ENCODE measurements around the gene MYO15B. TPM values are rescaled to one million over a fixed set of nuclear protein-coding genes. Genes with fewer than 3 reads are reported as not detected.
"Not testable (repeated sequence)": the region's sequence is repeated elsewhere in the genome, so short reads cannot be mapped to it uniquely, and the experiment has no call there.

The MYO15B gene
- total and polyA plus RNA-seq, 2 experiments from 2014 or later = 1.3 to 7.2 TPM

DNA sequence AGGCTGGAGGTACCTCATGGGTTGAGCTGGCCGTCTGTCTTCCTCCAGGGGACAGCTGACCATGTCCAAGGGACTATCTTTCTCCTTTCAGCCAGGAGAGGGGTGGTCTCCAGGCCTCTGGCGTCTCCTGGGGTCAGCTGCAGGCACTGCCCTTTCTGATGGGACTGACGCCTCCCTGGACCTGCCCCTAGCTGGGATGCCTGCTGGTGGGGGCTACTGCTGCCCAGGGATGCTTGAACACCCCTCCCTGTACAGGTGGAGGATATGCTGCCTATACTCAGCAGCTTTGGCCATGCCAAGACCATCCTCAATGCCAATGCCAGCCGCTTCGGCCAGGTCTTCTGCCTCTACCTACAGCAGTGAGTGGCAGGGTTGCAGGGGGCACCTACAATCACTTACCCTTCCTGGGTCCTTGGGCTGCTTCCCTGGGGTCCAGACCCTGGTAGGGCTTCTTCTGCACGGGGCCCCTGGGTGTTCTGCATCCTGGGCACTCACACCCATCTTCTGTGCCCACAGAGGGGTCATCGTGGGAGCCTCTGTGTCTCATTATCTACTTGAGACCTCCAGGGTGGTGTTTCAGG lies 4.2 kb downstream of the MYO15B start:
- in situ Hi-C loops (cut with MboI) = loop anchor here (10.0 kb wide), 1 partner anchor 63 kb away; no protein-coding TSS in a partner anchor
- H3K79me2 ChIP-seq (ENCODE audit: insufficient read depth) = no peaks in the 10 kb centered on the region
- H3K36me3 ChIP-seq (ENCODE audit: low read depth) = no peaks in the 10 kb centered on the region
- H3K9ac ChIP-seq = no peak overlapping the region
- H3K4me2 ChIP-seq (ENCODE audit: unreplicated experiment) = no peak overlapping the region
- TF ChIP-seq EZH2 (IDR thresholded peaks at IDR 0.05; ENCODE audit: insufficient read depth, poor library complexity, severe bottlenecking) (no peak), EZH2phosphoT487 (IDR thresholded peaks at IDR 0.05; ENCODE audit: insufficient read depth, low read depth) (no peak)
- H4K20me1 ChIP-seq (ENCODE audit: insufficient read depth) = no peaks in the 10 kb centered on the region
- H3F3A ChIP-seq (ENCODE audit: insufficient read depth) = no peaks in the 10 kb centered on the region
- H3K9me2 ChIP-seq (ENCODE audit: insufficient read depth) = no peaks in the 10 kb centered on the region
- peaks cover 12% of the 10 kb centered on the region; the same call in 1 of the 2 replicates for H3K27me3 ChIP-seq (replicated peaks; ENCODE audit: insufficient read depth)
- H3K9me3 ChIP-seq (ENCODE audit: low read depth) = no peaks in the 10 kb centered on the region
- H2AFZ ChIP-seq = no peak overlapping the region
- H3K27ac ChIP-seq = no peak overlapping the region
- no peaks in the 10 kb centered on the region for H3K4me1 ChIP-seq (ENCODE audit: insufficient read depth)
- 83 to 84% methylated on average over 5 to 7 of the region's 7 CpGs for WGBS, 2 experiments (ENCODE audit: low coverage in 1 of 2, low lambda C conversion rate in 2 of 2, missing lambda C conversion rate in 2 of 2)
- DNase-seq = no peak
- H3K4me3 ChIP-seq = no peak overlapping the region

DNA sequence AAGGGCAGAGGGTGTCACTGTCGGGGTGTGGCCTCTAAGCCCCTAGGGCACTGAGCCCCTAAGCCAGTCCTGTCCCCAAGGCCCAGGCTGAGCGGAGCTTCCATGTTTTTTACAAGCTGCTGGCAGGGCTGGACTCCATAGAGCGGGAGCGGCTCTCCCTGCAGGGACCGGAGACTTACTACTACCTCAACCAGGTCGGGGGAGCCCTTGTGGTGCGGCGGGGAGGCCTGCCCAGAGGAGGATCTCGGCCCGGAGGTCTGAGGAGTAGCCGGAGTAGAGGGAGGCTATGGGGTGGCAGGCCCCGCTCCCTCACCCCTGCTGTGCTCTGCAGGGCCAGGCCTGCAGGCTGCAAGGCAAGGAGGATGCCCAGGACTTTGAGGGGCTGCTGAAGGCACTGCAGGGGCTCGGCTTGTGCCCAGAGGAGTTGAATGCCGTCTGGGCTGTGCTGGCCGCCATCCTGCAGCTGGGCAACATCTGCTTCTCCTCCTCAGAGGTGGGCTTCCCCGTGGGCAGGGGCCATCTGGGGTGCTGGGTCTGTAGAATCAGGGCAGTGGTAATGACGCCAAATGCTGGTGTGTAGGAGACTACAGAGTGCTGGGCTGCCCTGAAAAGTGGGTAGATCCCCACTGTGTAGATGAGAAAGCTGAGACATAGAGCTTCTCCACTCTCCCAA lies 4.9 kb downstream of the MYO15B start:
- no peak overlapping the region for H3K9ac ChIP-seq
- H3K27ac ChIP-seq = no peak overlapping the region
- no peaks in the 10 kb centered on the region for H3K36me3 ChIP-seq (ENCODE audit: low read depth)
- H3K9me3 ChIP-seq (ENCODE audit: low read depth) = no peaks in the 10 kb centered on the region
- H3K27me3 ChIP-seq (replicated peaks; ENCODE audit: insufficient read depth) = peaks cover 5% of the 10 kb centered on the region; the same call in 1 of the 2 replicates
- in situ Hi-C loops (cut with MboI) = loop anchor here (10.0 kb wide), 1 partner anchor 62 kb away; no protein-coding TSS in a partner anchor
- no peak for TF ChIP-seq EZH2 (IDR thresholded peaks at IDR 0.05; ENCODE audit: insufficient read depth, poor library complexity, severe bottlenecking)
- no peak for TF ChIP-seq EZH2phosphoT487 (IDR thresholded peaks at IDR 0.05; ENCODE audit: insufficient read depth, low read depth)
- WGBS, 2 experiments (ENCODE audit: low coverage in 1 of 2, low lambda C conversion rate in 2 of 2, missing lambda C conversion rate in 2 of 2) = 83% methylated on average over 16 to 17 of the region's 17 CpGs
- H3K4me3 ChIP-seq = no peak overlapping the region
- H3K79me2 ChIP-seq (ENCODE audit: insufficient read depth) = no peaks in the 10 kb centered on the region
- no peaks in the 10 kb centered on the region for H3F3A ChIP-seq (ENCODE audit: insufficient read depth)
- no peak for DNase-seq
- no peaks in the 10 kb centered on the region for H3K4me1 ChIP-seq (ENCODE audit: insufficient read depth)
- no peak overlapping the region for H2AFZ ChIP-seq
- no peaks in the 10 kb centered on the region for H3K9me2 ChIP-seq (ENCODE audit: insufficient read depth)
- H3K4me2 ChIP-seq (ENCODE audit: unreplicated experiment) = no peak overlapping the region
- H4K20me1 ChIP-seq (ENCODE audit: insufficient read depth) = no peaks in the 10 kb centered on the region

DNA sequence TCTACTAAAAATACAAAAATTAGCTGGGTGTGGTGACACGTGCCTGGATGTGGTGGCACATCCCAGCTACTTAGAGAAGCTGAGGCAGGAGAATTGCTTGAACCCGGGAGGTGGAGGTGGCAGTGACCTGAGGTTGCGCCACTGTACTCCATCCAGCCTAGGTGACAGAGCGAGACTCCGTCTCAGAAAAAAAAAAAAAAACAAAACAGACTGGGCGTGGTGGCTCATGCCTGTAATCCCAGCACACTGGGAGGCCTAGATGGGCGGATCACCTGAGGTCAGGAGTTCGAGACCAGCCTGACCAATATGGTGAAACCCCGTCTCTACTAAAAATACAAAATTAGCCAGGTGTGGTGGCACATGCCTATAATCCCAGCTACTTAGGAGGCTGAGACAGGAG lies 5.8 kb downstream of the MYO15B start:
- H3K4me1 ChIP-seq (ENCODE audit: insufficient read depth); H3K9me2 ChIP-seq (ENCODE audit: insufficient read depth); H3K27ac ChIP-seq; H3K27me3 ChIP-seq (replicated peaks; ENCODE audit: insufficient read depth); H4K20me1 ChIP-seq (ENCODE audit: insufficient read depth); H3K4me2 ChIP-seq (ENCODE audit: unreplicated experiment); H3K79me2 ChIP-seq (ENCODE audit: insufficient read depth); DNase-seq; H3K9ac ChIP-seq; H2AFZ ChIP-seq; H3K4me3 ChIP-seq; H3K9me3 ChIP-seq (ENCODE audit: low read depth); H3K36me3 ChIP-seq (ENCODE audit: low read depth); H3F3A ChIP-seq (ENCODE audit: insufficient read depth): not testable (repeated sequence)
- WGBS, 2 experiments (ENCODE audit: low coverage in 1 of 2, low lambda C conversion rate in 2 of 2, missing lambda C conversion rate in 2 of 2) = 78 to 84% methylated on average over 7 to 9 of the region's 9 CpGs
- in situ Hi-C loops (cut with MboI) = loop anchor here (10.0 kb wide), 1 partner anchor 61 kb away; no protein-coding TSS in a partner anchor

DNA sequence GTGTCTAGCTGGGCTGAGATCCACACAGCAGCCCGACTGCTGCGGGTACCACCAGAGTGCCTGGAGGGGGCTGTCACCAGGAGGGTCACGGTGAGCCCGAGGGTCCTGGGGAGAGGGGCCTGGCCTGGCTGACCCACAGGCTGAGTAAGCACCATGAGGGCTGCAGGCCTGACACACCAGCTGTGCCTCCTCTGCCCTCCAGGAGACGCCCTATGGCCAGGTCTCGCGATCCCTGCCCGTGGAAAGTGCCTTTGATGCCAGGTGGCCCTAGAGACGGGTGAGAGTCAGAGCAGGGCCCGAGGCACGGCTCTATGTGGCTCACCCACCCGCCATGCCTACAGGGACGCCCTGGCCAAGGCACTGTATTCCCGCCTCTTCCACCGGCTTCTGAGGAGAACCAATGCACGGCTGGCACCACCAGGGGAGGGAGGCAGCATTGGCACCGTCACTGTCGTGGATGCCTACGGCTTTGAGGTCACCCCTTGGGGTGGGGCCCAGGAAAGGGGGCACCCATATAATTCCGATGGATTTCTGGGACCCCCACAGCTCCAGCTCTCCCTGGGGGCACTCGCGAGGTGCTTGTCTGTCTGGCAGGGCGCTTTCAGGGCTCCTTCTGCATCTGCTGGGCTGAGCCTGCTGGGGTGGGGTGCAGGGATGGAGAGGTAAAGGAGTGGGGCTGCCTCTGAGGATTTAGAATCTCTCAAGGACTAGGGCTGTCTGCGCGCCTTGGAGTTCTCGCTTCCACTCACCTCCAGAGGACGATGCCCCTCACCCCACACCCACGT lies 7.1 kb downstream of the MYO15B start:
- no peaks in the 10 kb centered on the region for H3K79me2 ChIP-seq (ENCODE audit: insufficient read depth)
- H2AFZ ChIP-seq = no peak overlapping the region
- H3K9me3 ChIP-seq (ENCODE audit: low read depth) = no peaks in the 10 kb centered on the region
- DNase-seq = no peak
- H3K4me1 ChIP-seq (ENCODE audit: insufficient read depth) = no peaks in the 10 kb centered on the region
- H3K9me2 ChIP-seq (ENCODE audit: insufficient read depth) = no peaks in the 10 kb centered on the region
- WGBS, 2 experiments (ENCODE audit: low coverage in 1 of 2, low lambda C conversion rate in 2 of 2, missing lambda C conversion rate in 2 of 2) = 57 to 59% methylated on average over 25 to 28 of the region's 28 CpGs
- H3K36me3 ChIP-seq (ENCODE audit: low read depth) = no peaks in the 10 kb centered on the region
- H3K27me3 ChIP-seq (replicated peaks; ENCODE audit: insufficient read depth) = no peaks in the 10 kb centered on the region
- no peak overlapping the region for H3K4me2 ChIP-seq (ENCODE audit: unreplicated experiment)
- TF ChIP-seq EZH2 (IDR thresholded peaks at IDR 0.05; ENCODE audit: insufficient read depth, poor library complexity, severe bottlenecking) = no peak
- no peak for TF ChIP-seq EZH2phosphoT487 (IDR thresholded peaks at IDR 0.05; ENCODE audit: insufficient read depth, low read depth)
- H3K9ac ChIP-seq = no peak overlapping the region
- H3K4me3 ChIP-seq = no peak overlapping the region
- H3F3A ChIP-seq (ENCODE audit: insufficient read depth) = no peaks in the 10 kb centered on the region
- H4K20me1 ChIP-seq (ENCODE audit: insufficient read depth) = no peaks in the 10 kb centered on the region
- in situ Hi-C loops (cut with MboI) = loop anchor here (10.0 kb wide), 1 partner anchor 60 kb away; no protein-coding TSS in a partner anchor
- H3K27ac ChIP-seq = no peak overlapping the region
